GM23338 (cell line): ENCODE results near the gene RELCH. TPM values are rescaled to one million over a fixed set of nuclear protein-coding genes. Genes with fewer than 3 reads are reported as not detected.

Source experiments
- ATAC-seq: fragments of 200-7000 bp; cut with Tn5 transposase; 3 replicates; pipeline ENCODE4 v1.9.1; 2020
- DNase-seq: peaks from one replicate; pipeline ENCODE4 v3.0.0-alpha.2; 2015; ENCODE audit warnings: low spot score
- H2AFZ ChIP-seq: fragments of 200-600 bp; sonication (generic); 2 replicates; pipeline ENCODE4 v1.8.0; 2016; ENCODE audit warnings: antibody characterized with exemption, mild to moderate bottlenecking, moderate library complexity
- H3F3A ChIP-seq: fragments of 200-600 bp; sonication (generic); replicated peaks from 2 replicates; pipeline ENCODE4 v1.8.0; 2017; ENCODE audit warnings: antibody characterized with exemption, mixed run types, low read depth
- H3K27ac ChIP-seq: fragments of 200-600 bp; sonication (generic); 2 replicates; pipeline ENCODE4 v1.6.1; 2016; ENCODE audit warnings: low read depth
- H3K27me3 ChIP-seq: fragments of 200-600 bp; sonication (generic); 2 replicates; pipeline ENCODE4 v1.8.0; 2016; ENCODE audit warnings: mild to moderate bottlenecking, mixed run types, moderate library complexity; ENCODE audit not compliant: insufficient read depth
- H3K36me3 ChIP-seq: fragments of 200-600 bp; sonication (generic); 2 replicates; pipeline ENCODE4 v1.8.0; 2016; ENCODE audit warnings: mild to moderate bottlenecking; ENCODE audit not compliant: insufficient read depth
- H3K4me1 ChIP-seq: fragments of 200-600 bp; sonication (generic); 2 replicates; pipeline ENCODE4 v1.8.0; 2016; ENCODE audit warnings: mild to moderate bottlenecking, moderate library complexity; ENCODE audit not compliant: insufficient read depth
- H3K4me2 ChIP-seq: fragments of 200-600 bp; sonication (generic); 2 replicates; pipeline ENCODE4 v1.7.1; 2017; ENCODE audit warnings: mixed run types
- H3K4me3 ChIP-seq: fragments of 200-600 bp; sonication (generic); 2 replicates; pipeline ENCODE4 v1.6.1; 2016; ENCODE audit warnings: mixed run types
- H3K79me2 ChIP-seq: fragments of 200-600 bp; sonication (generic); replicated peaks from 2 replicates; pipeline ENCODE4 v1.8.0; 2017; ENCODE audit warnings: mild to moderate bottlenecking; ENCODE audit not compliant: insufficient read depth
- H3K9me2 ChIP-seq: fragments of 200-600 bp; sonication (generic); 2 replicates; pipeline ENCODE4 v1.8.0; 2017; ENCODE audit not compliant: insufficient read depth
- H4K20me1 ChIP-seq: fragments of 200-600 bp; sonication (generic); replicated peaks from 2 replicates; pipeline ENCODE4 v1.8.0; 2017; ENCODE audit warnings: mild to moderate bottlenecking; ENCODE audit not compliant: insufficient read depth
- H3K27ac Mint-ChIP-seq: 2 replicates; pipeline ENCODE4 v1.8.0; 2020; ENCODE audit warnings: inconsistent platforms, mild to moderate bottlenecking, moderate library complexity, mixed read lengths
- H3K27me3 Mint-ChIP-seq: 3 replicates; pipeline ENCODE4 v1.8.0; 2022; ENCODE audit warnings: low read depth, mild to moderate bottlenecking, moderate library complexity, mixed read lengths, inconsistent platforms; ENCODE audit not compliant: insufficient read depth, poor library complexity
- H3K36me3 Mint-ChIP-seq: 3 replicates; pipeline ENCODE4 v1.8.0; 2021; ENCODE audit warnings: low read depth, mild to moderate bottlenecking, inconsistent platforms, moderate library complexity, mixed read lengths
- H3K4me1 Mint-ChIP-seq: 3 replicates; pipeline ENCODE4 v1.8.0; 2020; ENCODE audit warnings: mild to moderate bottlenecking, inconsistent platforms, mixed read lengths
- H3K4me3 Mint-ChIP-seq: 3 replicates; pipeline ENCODE4 v1.8.0; 2021; ENCODE audit warnings: moderate library complexity, mild to moderate bottlenecking, inconsistent platforms, mixed read lengths
- H3K9me3 Mint-ChIP-seq: 3 replicates; pipeline ENCODE4 v1.8.0; 2020; ENCODE audit warnings: moderate library complexity, mild to moderate bottlenecking, inconsistent platforms, mixed read lengths
- CREB1 ChIP-seq: fragments of 250-450 bp; sonication (Bioruptor Pico); IDR thresholded peaks from 2 replicates; pipeline ENCODE4 v1.5.0; 2020; ENCODE audit warnings: low read depth, mild to moderate bottlenecking, moderate library complexity
- EZH2 ChIP-seq: fragments of 200-600 bp; sonication (generic); IDR thresholded peaks from one replicate; pipeline ENCODE4 v1.8.0; 2017; ENCODE audit warnings: antibody characterized with exemption, mild to moderate bottlenecking, low read depth; ENCODE audit not compliant: unreplicated experiment
- JUNB ChIP-seq: IDR thresholded peaks from one replicate; pipeline ENCODE4 v1.6.1; 2016; ENCODE audit warnings: antibody characterized with exemption; ENCODE audit not compliant: unreplicated experiment
- NANOG ChIP-seq: IDR thresholded peaks from 2 replicates; pipeline ENCODE4 v1.6.1; 2016; ENCODE audit warnings: antibody characterized with exemption, borderline replicate concordance
- STAT1 ChIP-seq: IDR thresholded peaks from one replicate; pipeline ENCODE4 v1.6.1; 2016; ENCODE audit warnings: antibody characterized with exemption; ENCODE audit not compliant: unreplicated experiment
- ZNF114 ChIP-seq: fragments of 250-450 bp; sonication (Bioruptor Pico); IDR thresholded peaks from 2 replicates; pipeline ENCODE4 v1.5.0; 2020; ENCODE audit warnings: mild to moderate bottlenecking, moderate library complexity
- polyA plus RNA-seq: library from polyadenylated mRNA; unstranded; fragments of >200 nt; fragmentation: Nextera tagmentation; extraction: Ambion mirVana; gene quantifications from 2 replicates; pipeline ENCODE4 v1.2.1, GENCODE V29; 2016
- total RNA-seq: library from RNA; depleted of rRNA; stranded (reverse); fragments of >200 nt; shearing (Covaris generic); gene quantifications from 2 replicates; pipeline ENCODE4 v1.2.3, GENCODE V29; 2014
- TF ChIP-seq, protein P1 (sequence below): fragments of 250-450 bp; sonication (Bioruptor Pico); IDR thresholded peaks from 2 replicates; pipeline ENCODE4 v1.5.0; 2020; ENCODE audit warnings: mild to moderate bottlenecking, moderate library complexity

RELCH gene
- total and polyA plus RNA-seq, 2 experiments from 2014 or later = 8.8 to 56.4 TPM

DNA sequence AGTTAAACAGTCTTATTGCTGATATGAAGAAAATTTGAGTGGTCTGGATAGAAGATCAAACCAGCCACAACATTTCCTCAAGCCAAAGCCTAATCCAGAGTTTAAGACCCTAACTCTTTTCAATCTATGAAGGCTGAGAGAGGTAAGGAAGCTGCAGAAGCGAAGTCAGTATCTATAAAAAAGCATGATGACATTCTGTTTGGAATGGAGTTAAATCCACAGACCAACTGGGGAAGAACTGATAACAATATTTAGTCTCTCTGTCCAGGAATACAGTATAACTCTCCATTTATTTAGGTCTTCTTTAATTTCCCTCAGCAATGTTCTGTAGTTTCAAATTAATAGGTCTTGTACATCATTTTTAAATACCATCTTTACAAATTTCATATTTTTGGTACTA lies 16.2 kb upstream of the RELCH start (continued):
- TF ChIP-seq, protein P1, sequence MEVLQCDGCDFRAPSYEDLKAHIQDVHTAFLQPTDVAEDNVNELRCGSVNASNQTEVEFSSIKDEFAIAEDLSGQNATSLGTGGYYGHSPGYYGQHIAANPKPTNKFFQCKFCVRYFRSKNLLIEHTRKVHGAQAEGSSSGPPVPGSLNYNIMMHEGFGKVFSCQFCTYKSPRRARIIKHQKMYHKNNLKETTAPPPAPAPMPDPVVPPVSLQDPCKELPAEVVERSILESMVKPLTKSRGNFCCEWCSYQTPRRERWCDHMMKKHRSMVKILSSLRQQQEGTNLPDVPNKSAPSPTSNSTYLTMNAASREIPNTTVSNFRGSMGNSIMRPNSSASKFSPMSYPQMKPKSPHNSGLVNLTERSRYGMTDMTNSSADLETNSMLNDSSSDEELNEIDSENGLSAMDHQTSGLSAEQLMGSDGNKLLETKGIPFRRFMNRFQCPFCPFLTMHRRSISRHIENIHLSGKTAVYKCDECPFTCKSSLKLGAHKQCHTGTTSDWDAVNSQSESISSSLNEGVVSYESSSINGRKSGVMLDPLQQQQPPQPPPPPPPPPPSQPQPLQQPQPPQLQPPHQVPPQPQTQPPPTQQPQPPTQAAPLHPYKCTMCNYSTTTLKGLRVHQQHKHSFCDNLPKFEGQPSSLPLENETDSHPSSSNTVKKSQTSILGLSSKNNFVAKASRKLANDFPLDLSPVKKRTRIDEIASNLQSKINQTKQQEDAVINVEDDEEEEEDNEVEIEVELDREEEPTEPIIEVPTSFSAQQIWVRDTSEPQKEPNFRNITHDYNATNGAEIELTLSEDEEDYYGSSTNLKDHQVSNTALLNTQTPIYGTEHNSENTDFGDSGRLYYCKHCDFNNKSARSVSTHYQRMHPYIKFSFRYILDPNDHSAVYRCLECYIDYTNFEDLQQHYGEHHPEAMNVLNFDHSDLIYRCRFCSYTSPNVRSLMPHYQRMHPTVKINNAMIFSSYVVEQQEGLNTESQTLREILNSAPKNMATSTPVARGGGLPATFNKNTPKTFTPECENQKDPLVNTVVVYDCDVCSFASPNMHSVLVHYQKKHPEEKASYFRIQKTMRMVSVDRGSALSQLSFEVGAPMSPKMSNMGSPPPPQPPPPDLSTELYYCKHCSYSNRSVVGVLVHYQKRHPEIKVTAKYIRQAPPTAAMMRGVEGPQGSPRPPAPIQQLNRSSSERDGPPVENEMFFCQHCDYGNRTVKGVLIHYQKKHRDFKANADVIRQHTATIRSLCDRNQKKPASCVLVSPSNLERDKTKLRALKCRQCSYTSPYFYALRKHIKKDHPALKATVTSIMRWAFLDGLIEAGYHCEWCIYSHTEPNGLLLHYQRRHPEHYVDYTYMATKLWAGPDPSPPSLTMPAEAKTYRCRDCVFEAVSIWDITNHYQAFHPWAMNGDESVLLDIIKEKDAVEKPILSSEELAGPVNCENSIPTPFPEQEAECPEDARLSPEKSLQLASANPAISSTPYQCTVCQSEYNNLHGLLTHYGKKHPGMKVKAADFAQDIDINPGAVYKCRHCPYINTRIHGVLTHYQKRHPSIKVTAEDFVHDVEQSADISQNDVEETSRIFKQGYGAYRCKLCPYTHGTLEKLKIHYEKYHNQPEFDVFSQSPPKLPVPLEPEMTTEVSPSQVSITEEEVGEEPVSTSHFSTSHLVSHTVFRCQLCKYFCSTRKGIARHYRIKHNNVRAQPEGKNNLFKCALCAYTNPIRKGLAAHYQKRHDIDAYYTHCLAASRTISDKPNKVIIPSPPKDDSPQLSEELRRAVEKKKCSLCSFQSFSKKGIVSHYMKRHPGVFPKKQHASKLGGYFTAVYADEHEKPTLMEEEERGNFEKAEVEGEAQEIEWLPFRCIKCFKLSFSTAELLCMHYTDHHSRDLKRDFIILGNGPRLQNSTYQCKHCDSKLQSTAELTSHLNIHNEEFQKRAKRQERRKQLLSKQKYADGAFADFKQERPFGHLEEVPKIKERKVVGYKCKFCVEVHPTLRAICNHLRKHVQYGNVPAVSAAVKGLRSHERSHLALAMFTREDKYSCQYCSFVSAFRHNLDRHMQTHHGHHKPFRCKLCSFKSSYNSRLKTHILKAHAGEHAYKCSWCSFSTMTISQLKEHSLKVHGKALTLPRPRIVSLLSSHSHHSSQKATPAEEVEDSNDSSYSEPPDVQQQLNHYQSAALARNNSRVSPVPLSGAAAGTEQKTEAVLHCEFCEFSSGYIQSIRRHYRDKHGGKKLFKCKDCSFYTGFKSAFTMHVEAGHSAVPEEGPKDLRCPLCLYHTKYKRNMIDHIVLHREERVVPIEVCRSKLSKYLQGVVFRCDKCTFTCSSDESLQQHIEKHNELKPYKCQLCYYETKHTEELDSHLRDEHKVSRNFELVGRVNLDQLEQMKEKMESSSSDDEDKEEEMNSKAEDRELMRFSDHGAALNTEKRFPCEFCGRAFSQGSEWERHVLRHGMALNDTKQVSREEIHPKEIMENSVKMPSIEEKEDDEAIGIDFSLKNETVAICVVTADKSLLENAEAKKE (CRISPR knock-in tag) = no peak

DNA sequence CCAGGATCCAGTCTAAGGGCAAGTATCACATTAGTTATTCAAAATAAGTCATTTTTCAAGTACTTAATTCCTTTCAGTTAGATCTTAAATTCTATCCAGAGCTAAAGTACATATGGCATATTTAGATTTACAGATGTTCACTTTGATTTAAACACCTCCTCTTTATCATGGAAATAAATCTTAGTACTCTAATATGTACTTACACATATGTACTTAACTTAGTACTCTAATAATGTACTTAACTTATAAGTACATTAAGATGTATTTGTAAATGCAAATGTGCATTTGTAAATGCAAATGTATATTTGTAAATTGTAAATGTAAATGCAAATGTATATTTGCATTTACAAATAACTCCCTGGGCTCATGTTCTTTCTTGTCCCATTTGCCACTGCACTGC lies 14.8 kb upstream of the RELCH start:
- no peaks in the 10 kb centered on the region; the same call in 1 of the 2 replicates for H3K79me2 ChIP-seq
- no peaks in the 10 kb centered on the region for H3K27me3 ChIP-seq
- no peaks in the 10 kb centered on the region for H3K36me3 ChIP-seq
- no peaks in the 10 kb centered on the region for H4K20me1 ChIP-seq
- Mint-ChIP-seq H3K9me3 (no peaks in the 10 kb centered on the region), H3K4me1 (no peaks in the 10 kb centered on the region), H3K27ac (no peak overlapping the region), H3K27me3 (peaks cover 5% of the 10 kb centered on the region), H3K4me3 (no peak overlapping the region), H3K36me3 (no peaks in the 10 kb centered on the region)
- no peak overlapping the region for H3K27ac ChIP-seq
- DNase-seq (no peak), ATAC-seq (no peak)
- no peak overlapping the region for H2AFZ ChIP-seq
- TF ChIP-seq, protein P1 (CRISPR knock-in tag) = no peak
- TF ChIP-seq STAT1 = no peak
- TF ChIP-seq CREB1 (CRISPR knock-in tag) = no peak
- no peak for TF ChIP-seq JUNB
- TF ChIP-seq ZNF114 (CRISPR knock-in tag) = no peak
- no peak for TF ChIP-seq NANOG
- TF ChIP-seq EZH2 = no peak
- no peak overlapping the region for H3K4me3 ChIP-seq
- H3K4me2 ChIP-seq = no peak overlapping the region
- H3K9me2 ChIP-seq = no peaks in the 10 kb centered on the region
- H3K4me1 ChIP-seq = peaks cover 5% of the 10 kb centered on the region; the same call in 1 of the 2 replicates
- no peaks in the 10 kb centered on the region for H3F3A ChIP-seq
